ENCODE measurements around the gene PLEK. TPM values are rescaled to one million over a fixed set of nuclear protein-coding genes. Genes with fewer than 3 reads are reported as not detected.

PLEK gene
- total and polyA plus RNA-seq, 2 of the 13 experiments (the other 11 are each of a cell fraction or from before 2014, with no cell fraction given): not detected

DNA sequence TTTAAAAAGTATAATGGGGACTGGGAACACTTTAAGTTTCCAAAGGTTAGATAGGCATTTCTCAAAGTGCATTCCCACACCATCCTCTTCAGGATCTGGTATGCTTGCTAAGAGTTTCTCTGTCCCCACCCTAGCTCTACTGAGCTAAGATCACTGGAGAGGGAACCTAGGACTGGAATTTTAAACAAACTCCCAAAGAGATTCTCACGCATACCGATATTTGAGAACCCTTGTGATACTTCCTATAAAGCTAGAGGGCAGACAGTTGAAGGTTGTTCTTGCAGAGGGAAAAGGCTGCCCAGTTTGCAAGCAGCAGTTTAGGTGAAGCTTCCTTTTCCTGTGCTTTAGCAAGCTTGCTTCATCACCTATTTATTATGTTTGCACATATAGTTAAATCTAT lies 49.0 kb upstream of the PLEK start (continued):
- no peak for TF ChIP-seq IRF2 (CRISPR knock-in tag; IDR thresholded peaks at IDR 0.05)
- TF ChIP-seq, protein P1, sequence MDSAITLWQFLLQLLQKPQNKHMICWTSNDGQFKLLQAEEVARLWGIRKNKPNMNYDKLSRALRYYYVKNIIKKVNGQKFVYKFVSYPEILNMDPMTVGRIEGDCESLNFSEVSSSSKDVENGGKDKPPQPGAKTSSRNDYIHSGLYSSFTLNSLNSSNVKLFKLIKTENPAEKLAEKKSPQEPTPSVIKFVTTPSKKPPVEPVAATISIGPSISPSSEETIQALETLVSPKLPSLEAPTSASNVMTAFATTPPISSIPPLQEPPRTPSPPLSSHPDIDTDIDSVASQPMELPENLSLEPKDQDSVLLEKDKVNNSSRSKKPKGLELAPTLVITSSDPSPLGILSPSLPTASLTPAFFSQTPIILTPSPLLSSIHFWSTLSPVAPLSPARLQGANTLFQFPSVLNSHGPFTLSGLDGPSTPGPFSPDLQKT (CRISPR knock-in tag; IDR thresholded peaks at IDR 0.05; ENCODE audit: borderline replicate concordance): no peak
- TF ChIP-seq ZFP82 (CRISPR knock-in tag; IDR thresholded peaks at IDR 0.05; ENCODE audit: borderline replicate concordance): no peak

DNA sequence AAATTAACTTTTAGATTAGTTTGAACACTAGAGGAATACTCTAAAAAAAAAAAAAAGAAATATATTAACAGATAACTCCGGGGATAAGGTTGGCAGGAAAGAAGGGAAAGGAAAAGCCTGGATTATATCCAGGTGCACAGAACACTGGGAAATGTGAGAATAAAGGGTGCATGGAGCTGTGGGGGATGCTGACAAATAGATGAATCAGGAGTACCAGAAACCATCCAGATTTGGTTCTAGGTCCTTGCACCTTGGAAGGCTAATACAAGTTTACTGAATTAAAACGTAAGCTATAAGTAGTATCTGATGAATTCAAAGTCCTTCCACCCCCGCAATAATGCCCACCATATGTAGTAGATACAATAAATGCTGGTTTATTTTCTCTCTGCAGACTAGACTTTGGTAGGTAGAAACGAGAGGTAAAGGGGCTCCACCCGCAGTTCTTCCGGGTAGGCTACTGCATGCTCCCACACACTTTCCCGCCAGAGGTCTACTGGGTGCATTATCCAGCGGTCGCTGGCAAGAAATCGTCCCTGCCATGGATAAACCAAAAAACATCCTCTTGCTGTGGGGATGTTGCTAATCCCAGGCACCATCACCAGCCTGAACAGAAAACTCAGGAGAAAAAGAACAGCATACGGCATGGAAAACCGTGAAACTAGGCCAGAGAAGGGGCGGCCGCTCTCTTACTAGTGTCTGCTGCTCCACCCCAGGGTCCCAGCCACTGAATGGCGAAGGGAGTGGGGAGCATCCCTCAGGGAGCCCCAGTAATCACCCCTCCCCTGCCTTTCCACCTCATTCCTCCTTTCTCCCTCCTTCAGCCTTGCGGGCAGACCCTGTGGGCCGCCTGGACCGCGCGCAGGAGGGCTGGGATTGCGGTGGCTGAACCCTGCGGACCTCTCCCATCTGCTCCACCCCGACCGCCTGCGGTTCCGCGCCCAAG lies 46.8 kb upstream of the PLEK start:
- Histone ChIP-seq H3K4me3 (replicated peaks in 1 of 3; ENCODE audit: insufficient read depth in 1 of 3, low read depth in 2 of 3, low read length in 3 of 3) (no peak overlapping the region), H3K4me2 (ENCODE audit: low read depth, low read length) (no peak overlapping the region), H3K9ac (ENCODE audit: insufficient read depth, low read depth, low read length) (no peak overlapping the region), H3K79me2 (ENCODE audit: insufficient read depth, low read length) (no peaks in the 10 kb centered on the region), H3K27ac (ENCODE audit: extremely low read length, insufficient read depth, low read length) (no peak overlapping the region), H3K36me3 (replicated peaks in 1 of 2; ENCODE audit: control insufficient read depth in 1 of 2, insufficient read depth in 2 of 2, low read length in 2 of 2) (no peaks in the 10 kb centered on the region), H2AFZ (ENCODE audit: low read length) (no peak overlapping the region), H3K27me3 (ENCODE audit: control insufficient read depth in 1 of 2, insufficient read depth in 2 of 2, low read length in 2 of 2) (peaks cover 9 to 39% of the 10 kb centered on the region in 2 experiments), H3K9me3 (ENCODE audit: low read length) (no peaks in the 10 kb centered on the region), H3K4me1 (ENCODE audit: insufficient read depth, low read length) (no peaks in the 10 kb centered on the region; the same call in 1 of the 2 replicates), H4K20me1 (ENCODE audit: insufficient read depth, low read length) (no peaks in the 10 kb centered on the region; the same call in 1 of the 2 replicates)
- DNase-seq (ENCODE audit: low spot score): no peak
- ATAC-seq: no peak
- WGBS (ENCODE audit: low lambda C conversion rate): 58% methylated on average over 27 of the region's 27 CpGs
- in situ Hi-C loops (cut with HindIII; ENCODE audit: extremely low pct_ligation_motif_present, low pct_unique_long_range_greater_than_20kb) (no loop called here), intact Hi-C loops (cut with micrococcal nuclease; ENCODE audit: unreplicated experiment) (no loop called here)
- FAIRE-seq: no peak
- no peak for TF ChIP-seq FOXC1 (CRISPR knock-in tag; IDR thresholded peaks at IDR 0.05; ENCODE audit: borderline replicate concordance)
- TF ChIP-seq RBM22 (optimal IDR thresholded peaks at IDR 0.05; ENCODE audit: low read length): no peak
- no peak for TF ChIP-seq ZNF562 (CRISPR knock-in tag; IDR thresholded peaks at IDR 0.05; ENCODE audit: borderline replicate concordance)
- TF ChIP-seq SP1 (IDR thresholded peaks at IDR 0.05): no peak
- no peak for TF ChIP-seq SP1 (CRISPR knock-in tag; IDR thresholded peaks at IDR 0.05)
- TF ChIP-seq ZNF382 (CRISPR knock-in tag; IDR thresholded peaks at IDR 0.05; ENCODE audit: borderline replicate concordance): no peak
- TF ChIP-seq ARID3A (IDR thresholded peaks at IDR 0.05; ENCODE audit: low read depth, low read length): no peak
- TF ChIP-seq MXI1 (IDR thresholded peaks at IDR 0.05; ENCODE audit: borderline replicate concordance, low read depth, low read length): no peak
- no peak for TF ChIP-seq KDM1A (CRISPR knock-in tag; IDR thresholded peaks at IDR 0.05)
- no peak for TF ChIP-seq LBX2 (CRISPR knock-in tag; IDR thresholded peaks at IDR 0.05; ENCODE audit: borderline replicate concordance)
- TF ChIP-seq ZNF512 (CRISPR knock-in tag; IDR thresholded peaks at IDR 0.05): no peak
- TF ChIP-seq EEA1 (CRISPR knock-in tag; IDR thresholded peaks at IDR 0.05; ENCODE audit: borderline replicate concordance): no peak
- POLR2A ChIA-PET: no interaction called here
- CTCF ChIA-PET (ENCODE audit: low intra/inter-chr PET ratio, low total read pairs): no interaction called here
- no TSS peak for BruUV-seq (replicated peaks)

Data from HepG2 (cell line).